HG02678 (cell line): Measurements from ENCODE around the gene ALDH1L1.

Experiments
- ATAC-seq: cut with Tn5 transposase; IDR thresholded peaks from one replicate; pipeline ENCODE4 v1.9.1; 2021; ENCODE audit warnings: mild to moderate bottlenecking, moderate library complexity; ENCODE audit not compliant: unreplicated experiment

Gene ALDH1L1

GRCh38 chr3:126180477-126181397 is at the start of gene ALDH1L1:
Gene ALDH1L1 (minus strand): TSS chr3:126180586. CDS start chr3:126160979, 19,607 bp downstream.
- no peak for ATAC-seq

DNA sequence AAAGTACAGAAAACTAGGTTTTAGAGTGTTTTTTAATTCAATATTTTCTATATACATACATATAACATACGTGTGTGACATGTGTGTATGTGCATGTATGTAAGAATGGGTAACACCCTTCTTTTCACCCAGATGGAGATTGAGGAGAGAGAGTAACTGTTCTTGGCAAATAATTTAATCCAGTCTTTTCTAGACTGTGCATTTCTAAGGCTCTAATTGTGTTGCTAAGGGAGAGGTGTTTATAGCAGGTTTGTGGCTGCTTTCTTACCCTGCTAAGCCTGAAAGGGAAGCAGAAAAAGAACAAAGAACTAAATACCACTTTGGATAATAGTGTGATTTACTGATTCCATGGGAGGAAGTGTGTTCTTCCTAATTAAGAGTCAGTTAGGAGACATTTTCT is 46.0 kb upstream of the ALDH1L1 start:
- ATAC-seq: no peak

GRCh38 chr3:126216416-126216815 is 36.0 kb upstream of the ALDH1L1 start:
- no peak for ATAC-seq

GRCh38 chr3:126213379-126214028 is 33.1 kb upstream of the ALDH1L1 start:
- ATAC-seq: no peak

- ATAC-seq: no peak
These were observed 32.4 kb upstream of the ALDH1L1 start for GRCh38 chr3:126212620-126213378.

- no peak for ATAC-seq
These were observed 31.8 kb upstream of the ALDH1L1 start for GRCh38 chr3:126212250-126212619.

- ATAC-seq: no peak
These were observed 31.2 kb upstream of the ALDH1L1 start for GRCh38 chr3:126211569-126211968.

GRCh38 chr3:126210606-126211005 is 30.2 kb upstream of the ALDH1L1 start:
- ATAC-seq: no peak

DNA sequence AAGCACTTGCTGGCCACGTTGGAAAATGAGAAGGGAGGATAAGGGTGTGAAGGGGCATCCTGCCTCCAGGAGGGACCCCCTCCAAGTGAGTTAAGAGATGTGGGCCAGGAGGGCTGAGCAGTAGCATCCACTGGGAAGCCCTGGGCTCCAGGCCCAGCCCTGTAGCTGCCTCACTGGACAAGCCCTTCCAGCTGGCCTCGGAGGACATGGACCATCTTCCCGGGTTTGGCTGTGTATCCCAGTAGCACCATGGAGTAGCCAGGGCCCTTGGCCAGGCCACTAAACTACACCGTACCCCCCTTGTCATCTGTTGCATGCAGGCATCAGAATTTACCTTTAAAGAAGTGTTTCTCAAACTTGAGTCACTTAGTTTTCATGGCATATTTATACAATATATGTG is 29.4 kb upstream of the ALDH1L1 start:
- no peak for ATAC-seq

DNA sequence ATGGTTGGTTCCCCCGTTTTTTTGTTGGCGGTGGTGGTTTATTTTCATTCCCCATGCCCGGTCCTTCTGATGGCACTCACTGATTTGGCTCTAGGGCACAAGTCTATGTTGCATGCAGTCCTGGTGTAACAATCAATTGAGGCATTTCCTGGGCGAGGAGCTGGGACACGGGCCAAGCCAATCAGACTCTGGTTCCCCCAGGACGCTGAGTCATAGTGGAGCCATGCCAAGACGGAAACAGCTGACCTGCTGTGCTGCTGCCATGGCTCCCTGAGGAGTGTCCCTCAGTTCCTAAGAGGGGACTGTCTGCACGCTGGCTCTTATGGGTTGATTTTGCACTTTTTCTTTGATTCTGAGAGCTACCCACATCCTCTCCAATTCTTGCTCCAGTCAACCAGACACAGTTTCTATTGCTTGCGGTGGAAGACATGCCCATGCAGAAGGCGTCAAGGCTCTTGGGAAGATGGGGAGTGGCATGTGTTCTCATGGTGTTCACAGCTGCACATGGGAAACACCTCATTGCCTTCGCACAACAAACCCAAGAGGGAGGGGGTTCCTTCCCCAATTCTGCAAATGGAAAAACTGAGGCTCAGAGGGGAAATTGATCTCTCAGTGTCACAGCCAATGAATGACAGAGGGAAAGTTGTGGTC is 28.3 kb upstream of the ALDH1L1 start:
- no peak for ATAC-seq

- ATAC-seq: no peak
These were observed 27.8 kb upstream of the ALDH1L1 start for GRCh38 chr3:126208182-126208581.

DNA sequence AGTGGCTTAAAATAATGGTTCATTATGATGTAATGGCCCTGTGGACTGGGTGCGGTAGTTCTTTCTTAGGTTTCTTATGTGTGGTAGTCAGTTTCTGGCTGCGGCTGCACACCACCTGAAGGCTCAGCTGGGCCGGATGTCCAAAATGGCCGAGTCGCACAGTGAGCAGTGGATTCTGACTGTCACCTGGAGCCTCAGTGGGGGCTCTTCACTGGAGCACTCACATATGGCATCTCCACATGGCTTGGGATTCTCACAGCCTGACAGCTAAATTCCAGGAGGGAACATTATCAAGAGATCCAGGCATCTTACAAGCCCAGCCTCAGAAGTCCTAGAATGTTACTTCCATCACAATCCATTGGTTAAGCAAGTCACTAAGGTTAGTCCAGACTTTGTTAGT is 26.8 kb upstream of the ALDH1L1 start:
- no peak for ATAC-seq

GRCh38 chr3:126205717-126206655 is 25.6 kb upstream of the ALDH1L1 start:
- ATAC-seq: no peak

- no peak for ATAC-seq
These were observed 22.3 kb upstream of the ALDH1L1 start for GRCh38 chr3:126202680-126203079.

GRCh38 chr3:126202276-126202675 is 21.9 kb upstream of the ALDH1L1 start:
- ATAC-seq: no peak

- ATAC-seq: no peak
These were observed 20.8 kb upstream of the ALDH1L1 start for GRCh38 chr3:126201168-126201567.

- no peak for ATAC-seq
These were observed 20.1 kb upstream of the ALDH1L1 start for GRCh38 chr3:126200534-126200933.

GRCh38 chr3:126199256-126199655 is 18.9 kb upstream of the ALDH1L1 start:
- no peak for ATAC-seq

DNA sequence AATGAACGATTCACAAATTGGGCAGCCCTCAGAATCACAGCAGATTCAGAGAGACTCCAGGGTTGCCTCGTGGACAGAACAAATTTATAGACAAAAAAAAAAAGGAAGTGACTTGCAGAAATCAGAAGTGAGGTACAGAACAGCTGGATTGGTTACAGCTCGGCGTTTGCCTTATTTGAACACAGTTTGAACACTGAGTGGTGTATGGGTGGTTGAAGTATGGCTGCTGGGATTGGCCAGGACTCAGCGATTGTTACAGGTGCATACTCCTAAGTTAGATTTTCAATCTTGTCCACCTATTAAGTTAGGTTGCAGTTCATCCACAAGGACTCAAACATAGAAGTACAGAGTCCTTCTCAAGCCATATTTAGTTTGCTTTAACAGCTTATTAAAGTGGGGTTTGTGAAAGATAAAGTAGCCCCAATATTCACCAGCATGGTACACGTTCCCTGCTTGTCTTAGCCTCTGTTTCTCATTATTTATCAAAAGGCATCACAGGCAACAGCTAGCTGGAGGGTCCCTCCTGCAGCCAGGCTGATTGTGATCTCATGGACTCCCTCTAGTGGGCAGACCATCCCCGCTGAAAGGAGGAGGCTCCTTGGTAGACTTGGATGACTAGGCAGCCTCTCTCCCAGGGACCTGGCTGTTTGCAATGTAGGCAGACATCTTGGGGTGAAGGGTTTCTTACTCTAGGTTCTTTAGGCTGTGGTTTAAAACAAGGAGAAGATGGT is 17.6 kb upstream of the ALDH1L1 start:
- ATAC-seq: peak; percentile 51
